PC-9 (cell line): ENCODE measurements around the gene NCLN. TPM values are rescaled to one million over a fixed set of nuclear protein-coding genes. Genes with fewer than 3 reads are reported as not detected.

Experiments used
- BruUV-seq: library from RNA; stranded (reverse); fragments of 400-500 nt; replicated peaks from 2 replicates; lab custom pipeline; 2021; lab: Mats Ljungman, UMichigan
- CTCF ChIA-PET: fragments of 300-600 bp; sonication (Branson Sonifier 250); formaldehyde crosslinking; loops from one replicate; lab custom pipeline; 2022; ENCODE audit warnings: antibody characterized with exemption; lab: Charles Lee
- POLR2A ChIA-PET: fragments of 300-600 bp; sonication (Branson Sonifier 250); formaldehyde crosslinking; loops from one replicate; lab custom pipeline; 2022; ENCODE audit warnings: antibody characterized with exemption; ENCODE audit not compliant: unreplicated experiment; lab: Charles Lee
- DNase-seq, 2 experiments: peaks; one replicate each; pipeline versions ENCODE4 v3.0.0 to v3.0.0-alpha.2; 2015 to 2022; ENCODE audit warnings: mixed read lengths in 1 of 2
- H2AFZ ChIP-seq: fragments of 200-600 bp; sonication (generic); 2 replicates; pipeline ENCODE4 v1.8.1; 2017; ENCODE audit warnings: antibody characterized with exemption
- H3F3A ChIP-seq: fragments of 200-600 bp; sonication (generic); 2 replicates; pipeline ENCODE4 v1.8.1; 2017; ENCODE audit warnings: antibody characterized with exemption, mild to moderate bottlenecking, low read depth; ENCODE audit not compliant: insufficient read depth
- H3K27ac ChIP-seq: fragments of 200-600 bp; sonication (generic); 2 replicates; pipeline ENCODE4 v1.6.1; 2016; ENCODE audit warnings: mixed run types
- H3K27me3 ChIP-seq: fragments of 200-600 bp; sonication (generic); 2 replicates; pipeline ENCODE4 v1.6.1; 2016; ENCODE audit warnings: low read depth, mixed run types; ENCODE audit not compliant: insufficient read depth
- H3K36me3 ChIP-seq: fragments of 200-600 bp; sonication (generic); 2 replicates; pipeline ENCODE4 v1.6.1; 2016; ENCODE audit warnings: low read depth, mixed run types
- H3K4me1 ChIP-seq: fragments of 200-600 bp; sonication (generic); replicated peaks from 2 replicates; pipeline ENCODE4 v1.6.1; 2016; ENCODE audit warnings: mixed run types; ENCODE audit not compliant: insufficient read depth
- H3K4me2 ChIP-seq: fragments of 200-600 bp; sonication (generic); 2 replicates; pipeline ENCODE4 v1.6.1; 2017; ENCODE audit warnings: mixed run types
- H3K4me3 ChIP-seq: fragments of 200-600 bp; sonication (generic); 2 replicates; pipeline ENCODE4 v1.6.1; 2016; ENCODE audit warnings: mixed run types
- H3K79me2 ChIP-seq: fragments of 200-600 bp; sonication (generic); 2 replicates; pipeline ENCODE4 v1.6.1; 2017; ENCODE audit warnings: low read depth, mixed run types
- H3K9me2 ChIP-seq: fragments of 200-600 bp; sonication (generic); 2 replicates; pipeline ENCODE4 v1.8.1; 2017; ENCODE audit warnings: mild to moderate bottlenecking; ENCODE audit not compliant: insufficient read depth
- H3K9me3 ChIP-seq: fragments of 200-600 bp; sonication (generic); 2 replicates; pipeline ENCODE4 v1.8.1; 2016; ENCODE audit warnings: low read depth; ENCODE audit not compliant: insufficient read depth
- H4K20me1 ChIP-seq: fragments of 200-600 bp; sonication (generic); 2 replicates; pipeline ENCODE4 v1.8.1; 2017; ENCODE audit not compliant: insufficient read depth
- CTCF ChIP-seq: fragments of 200-600 bp; sonication (generic); conservative IDR thresholded peaks from 2 replicates; pipeline ENCODE4 v1.6.1; 2017; ENCODE audit warnings: mixed run types, antibody characterized with exemption, mild to moderate bottlenecking, moderate library complexity
- EZH2 ChIP-seq: fragments of 200-600 bp; sonication (generic); IDR thresholded peaks from 2 replicates; pipeline ENCODE4 v1.8.0; 2017; ENCODE audit warnings: antibody characterized with exemption, low read depth
- intact Hi-C: fragments of 100-400 bp; cut with micrococcal nuclease; formaldehyde crosslinking; loops from one replicate; pipeline ENCODE4 v1.10.0; 2022; ENCODE audit not compliant: unreplicated experiment
- total RNA-seq: library from RNA; stranded (reverse); gene quantifications from 2 replicates; pipeline ENCODE4 v1.2.3, GENCODE V29; 2021

The NCLN gene
- total RNA-seq, 1 experiment from 2014 or later, result 61.4 TPM

GRCh38 chr19:3142292-3142670, 43.4 kb upstream of the NCLN start:
- BruUV-seq, result no TSS peak
- no peaks in the 10 kb centered on the region for H3K79me2 ChIP-seq

GRCh38 chr19:3142781-3143337, 42.9 kb upstream of the NCLN start:
- Histone ChIP-seq H4K20me1 (no peaks in the 10 kb centered on the region), H3K9me3 (no peaks in the 10 kb centered on the region), H3K27ac (peak overlapping the region; percentile 65), H3F3A (peaks cover 17% of the 10 kb centered on the region), H2AFZ (no peak overlapping the region), H3K4me2 (peak overlapping the region; percentile 62; the same call in 1 of the 2 replicates), H3K79me2 (no peaks in the 10 kb centered on the region), H3K27me3 (no peaks in the 10 kb centered on the region), H3K9me2 (no peaks in the 10 kb centered on the region), H3K4me1 (peaks cover 16% of the 10 kb centered on the region), H3K4me3 (no peak overlapping the region), H3K36me3 (no peaks in the 10 kb centered on the region)
- ChIA-PET POLR2A (no interaction called here), CTCF (interaction anchor here (1.0 kb wide), 1 partner anchor 133 kb away, joined by 9 read pairs; no protein-coding TSS in a partner anchor)
- no peak for DNase-seq
- TF ChIP-seq CTCF, result no peak
- TF ChIP-seq EZH2, result no peak
- BruUV-seq, result no TSS peak
- intact Hi-C loops, result no loop called here

More at GRCh38 chr19:3142292-3142670, 43.4 kb upstream of the NCLN start:
- Histone ChIP-seq H3K9me3 (no peaks in the 10 kb centered on the region), H4K20me1 (no peaks in the 10 kb centered on the region), H2AFZ (no peak overlapping the region; the same call in 1 of the 2 replicates), H3F3A (peaks cover 17% of the 10 kb centered on the region), H3K27ac (peak overlapping the region; percentile 65), H3K27me3 (no peaks in the 10 kb centered on the region), H3K4me2 (peak overlapping the region; percentile 62), H3K4me1 (peaks cover 16% of the 10 kb centered on the region), H3K36me3 (no peaks in the 10 kb centered on the region), H3K4me3 (peak overlapping the region; percentile 28; the same call in 1 of the 2 replicates), H3K9me2 (no peaks in the 10 kb centered on the region)
- intact Hi-C loops, result no loop called here
- no peak for TF ChIP-seq CTCF
- TF ChIP-seq EZH2, result no peak
- ChIA-PET POLR2A (interaction anchor here (0.6 to 0.7 kb wide), 2 partner anchors 29 to 106 kb away, joined by 3 read pairs; no protein-coding TSS in a partner anchor), CTCF (interaction anchor here (0.5 to 0.6 kb wide), 3 partner anchors 13 to 191 kb away, joined by 3 to 6 read pairs (median 3); no protein-coding TSS in a partner anchor)
- peak in 1 of 2 experiments; percentile 68 for DNase-seq

GRCh38 chr19:3145909-3146676, 39.6 kb upstream of the NCLN start:
- intact Hi-C loops, result no loop called here
- Histone ChIP-seq H3K4me3 (no peak overlapping the region), H3K36me3 (no peaks in the 10 kb centered on the region), H3K9me2 (no peaks in the 10 kb centered on the region), H3K4me2 (no peak overlapping the region), H3K79me2 (no peaks in the 10 kb centered on the region), H3K4me1 (peaks cover 16% of the 10 kb centered on the region), H2AFZ (no peak overlapping the region), H3K27ac (no peak overlapping the region), H4K20me1 (no peaks in the 10 kb centered on the region), H3F3A (peaks cover 17% of the 10 kb centered on the region), H3K9me3 (no peaks in the 10 kb centered on the region), H3K27me3 (no peaks in the 10 kb centered on the region)
- TF ChIP-seq EZH2 (no peak), CTCF (no peak)
- DNase-seq, result no peak
- POLR2A ChIA-PET, result no interaction called here
- CTCF ChIA-PET, result no interaction called here
- BruUV-seq, result no TSS peak
